B cell (primary cell): ENCODE results near the gene TRPV4. TPM values are rescaled to one million over a fixed set of nuclear protein-coding genes. Genes with fewer than 3 reads are reported as not detected.

Source experiments
- ATAC-seq: fragments of 200-7000 bp; cut with Tn5 transposase; one replicate; pipeline ENCODE4 v1.10.0; 2021; ENCODE audit warnings: low read depth, mild to moderate bottlenecking, moderate number of reproducible peaks, moderate library complexity
- CTCF ChIA-PET: fragments of 350-600 bp; sonication (Branson Sonifier 250); formaldehyde crosslinking; loops from one replicate; lab custom pipeline; 2021; ENCODE audit warnings: antibody characterized with exemption, inconsistent platforms; lab: Charles Lee
- POLR2A ChIA-PET: fragments of 350-600 bp; sonication (Branson Sonifier 250); formaldehyde crosslinking; loops from one replicate; lab custom pipeline; 2021; ENCODE audit warnings: antibody characterized with exemption; lab: Charles Lee
- DNase-seq: peaks from one replicate; pipeline ENCODE4 v3.0.0; 2013
- H2AFZ ChIP-seq: 2 replicates; pipeline ENCODE4 v1.6.1; 2012; ENCODE audit warnings: mild to moderate bottlenecking, low read depth, low read length; ENCODE audit not compliant: insufficient read depth, poor library complexity, severe bottlenecking
- H3K27ac ChIP-seq, 2 donors: 1 replicate in 1 of 2; 2 replicates in 1 of 2; pipeline ENCODE4 v1.5.1; 2012 to 2013; ENCODE audit warnings: low read length in 2 of 2, mild to moderate bottlenecking in 2 of 2, moderate library complexity in 1 of 2
- H3K27me3 ChIP-seq, 4 experiments: fragments of 200-600 bp in 1 of 4; sonication (generic) in 1 of 4; replicated peaks in 1 of 4; 1 replicate in 2 of 4; 2 replicates in 2 of 4; pipeline versions ENCODE4 v1.6.1 to v1.7.0; 2013 to 2016; ENCODE audit warnings: low read length in 3 of 4, mild to moderate bottlenecking in 2 of 4, mixed read lengths in 1 of 4, moderate library complexity in 1 of 4; ENCODE audit not compliant: insufficient read depth in 4 of 4, control insufficient read depth in 3 of 4; ENCODE audit errors: control extremely low read depth in 1 of 4
- H3K36me3 ChIP-seq, 2 experiments: replicated peaks in 1 of 2; 1 replicate in 1 of 2; 2 replicates in 1 of 2; pipeline versions ENCODE4 v1.6.1 to v1.7.1; 2013; ENCODE audit warnings: low read length in 1 of 2; ENCODE audit not compliant: insufficient read depth in 2 of 2, control insufficient read depth in 1 of 2; ENCODE audit errors: control extremely low read depth in 1 of 2, extremely low read depth in 1 of 2
- H3K4me1 ChIP-seq, 2 donors: fragments of 200-600 bp in 1 of 2; sonication (generic) in 1 of 2; 1 replicate in 1 of 2; 2 replicates in 1 of 2; pipeline versions ENCODE4 v1.5.1 to v1.6.1; 2013 to 2017; ENCODE audit warnings: low read length in 2 of 2; ENCODE audit not compliant: control insufficient read depth in 2 of 2, insufficient read depth in 2 of 2
- H3K4me2 ChIP-seq: replicated peaks from 2 replicates; pipeline ENCODE3; 2012; ENCODE audit warnings: mild to moderate bottlenecking, low read depth, low read length; ENCODE audit not compliant: poor library complexity, severe bottlenecking
- H3K4me3 ChIP-seq, 5 experiments: fragments of 200-600 bp in 1 of 5; sonication (generic) in 1 of 5; 1 replicate in 3 of 5; 2 replicates in 2 of 5; pipeline versions ENCODE4 v1.5.1 to v1.7.0; 2011 to 2016; ENCODE audit warnings: low read length in 4 of 5, mild to moderate bottlenecking in 4 of 5, low read depth in 2 of 5, control low read depth in 1 of 5, moderate library complexity in 1 of 5; ENCODE audit not compliant: insufficient read depth in 1 of 5; ENCODE audit errors: control extremely low read depth in 1 of 5, extremely low read depth in 1 of 5
- H3K79me2 ChIP-seq: fragments of 200-600 bp; sonication (generic); one replicate; pipeline ENCODE4 v1.6.0; 2016; ENCODE audit warnings: low read length; ENCODE audit not compliant: control insufficient read depth, insufficient read depth
- H3K9ac ChIP-seq: fragments of 200-600 bp; sonication (generic); 2 replicates; pipeline ENCODE4 v1.6.1; 2017; ENCODE audit warnings: mild to moderate bottlenecking, low read length, moderate library complexity
- H3K9me3 ChIP-seq, 3 donors: one replicate each; pipeline versions ENCODE4 v1.6.1 to v1.7.1; 2013; ENCODE audit warnings: low read length in 2 of 3; ENCODE audit not compliant: control insufficient read depth in 2 of 3, insufficient read depth in 1 of 3; ENCODE audit errors: control extremely low read depth in 1 of 3
- H4K20me1 ChIP-seq: 2 replicates; pipeline ENCODE4 v1.6.0; 2012; ENCODE audit warnings: mild to moderate bottlenecking, low read length; ENCODE audit not compliant: insufficient read depth, control insufficient read depth, poor library complexity, severe bottlenecking
- H3K27ac Mint-ChIP-seq: one replicate; pipeline ENCODE4 v1.8.0; 2021; ENCODE audit warnings: mixed read lengths
- H3K27me3 Mint-ChIP-seq: one replicate; pipeline ENCODE4 v1.8.0; 2021; ENCODE audit warnings: mixed read lengths
- H3K4me1 Mint-ChIP-seq: one replicate; pipeline ENCODE4 v1.8.0; 2021; ENCODE audit warnings: mixed read lengths
- H3K4me3 Mint-ChIP-seq: one replicate; pipeline ENCODE4 v1.8.0; 2021; ENCODE audit warnings: mixed read lengths
- H3K9me3 Mint-ChIP-seq: one replicate; pipeline ENCODE4 v1.8.0; 2022; ENCODE audit warnings: mixed read lengths; ENCODE audit not compliant: insufficient read depth
- CTCF ChIP-seq: fragments of 200-600 bp; IDR thresholded peaks from one replicate; pipeline ENCODE4 v1.8.0; 2022; ENCODE audit warnings: antibody characterized with exemption, mild to moderate bottlenecking
- EZH2 ChIP-seq: IDR thresholded peaks from 2 replicates; pipeline ENCODE4 v1.6.1; 2012; ENCODE audit warnings: borderline replicate concordance, low read depth, mild to moderate bottlenecking, moderate library complexity, low read length; ENCODE audit not compliant: insufficient read depth, poor library complexity, severe bottlenecking
- WGBS: methylation state at CpG from one replicate; pipeline ENCODE4 v1.1.5; 2013; ENCODE audit warnings: missing lambda C conversion rate; ENCODE audit not compliant: insufficient coverage; 5-methylcytosine and 5-hydroxymethylcytosine counted together
- intact Hi-C: fragments of 100-400 bp; cut with micrococcal nuclease; formaldehyde crosslinking; loops from one replicate; pipeline ENCODE4 v1.10.0; 2022
- polyA plus RNA-seq: library from polyadenylated mRNA; depleted of rRNA; stranded (reverse); fragments of >200 nt; gene quantifications from 2 replicates; pipeline ENCODE4 v1.2.3, GENCODE V29; 2012
- total RNA-seq, 2 donors: library from RNA; stranded (reverse); fragments of 120-200 nt in 1 of 2; gene quantifications; 1 replicate in 1 of 2; 2 replicates in 1 of 2; pipeline versions ENCODE4 v1.2.3 to v1.2.4, GENCODE V29; 2013 to 2022

Gene TRPV4
- total and polyA plus RNA-seq, 2 donors (not counting 1 experiment from before 2014, with no cell fraction given), result not detected

GRCh38 chr12:109778684-109779083, 54.5 kb downstream of the TRPV4 start:
- Histone ChIP-seq H3K4me2 (no peak overlapping the region), H3K27ac (no peak overlapping the region), H3K79me2 (no peaks in the 10 kb centered on the region), H3K27me3 (no peaks in the 10 kb centered on the region), H4K20me1 (no peaks in the 10 kb centered on the region), H3K36me3 (no peaks in the 10 kb centered on the region), H2AFZ (no peak overlapping the region), H3K9ac (no peak overlapping the region), H3K9me3 (peaks cover 0 to 19% (median 0%) of the 10 kb centered on the region in 3 donors), H3K4me1 (no peaks in the 10 kb centered on the region), H3K4me3 (no peak overlapping the region)
- ChIA-PET POLR2A (no interaction called here), CTCF (interaction anchor here (1.5 to 2.1 kb wide), 2 partner anchors 182 to 184 kb away, joined by 3 to 7 read pairs; no protein-coding TSS in a partner anchor)
- DNase-seq (no peak), ATAC-seq (no peak)
- intact Hi-C loops, result no loop called here
- Mint-ChIP-seq H3K4me1 (peaks cover 2% of the 10 kb centered on the region), H3K4me3 (no peak overlapping the region), H3K27me3 (peaks cover 3% of the 10 kb centered on the region), H3K27ac (no peak overlapping the region), H3K9me3 (no peaks in the 10 kb centered on the region)
- no CpG with 5 or more reads among the region's 1 CpG for WGBS
- TF ChIP-seq CTCF (no peak), EZH2 (no peak)

- H4K20me1 ChIP-seq, result no peaks in the 10 kb centered on the region
- no peaks in the 10 kb centered on the region for H3K27me3 ChIP-seq
- peaks cover 3% of the 10 kb centered on the region for H3K27me3 Mint-ChIP-seq
- no peak for TF ChIP-seq CTCF
- no peak for TF ChIP-seq EZH2
- no peak overlapping the region for H3K4me3 ChIP-seq
- no peak overlapping the region for H3K4me3 Mint-ChIP-seq
- H3K27ac Mint-ChIP-seq, result no peak overlapping the region
- 60% methylated on average over 4 of the region's 5 CpGs for WGBS
- ATAC-seq (no peak), DNase-seq (no peak)
- no peak overlapping the region for H3K9ac ChIP-seq
- H3K9me3 ChIP-seq, result peaks cover 0 to 19% (median 0%) of the 10 kb centered on the region in 3 donors
- no peaks in the 10 kb centered on the region for H3K9me3 Mint-ChIP-seq
- POLR2A ChIA-PET, result no interaction called here
- no peaks in the 10 kb centered on the region for H3K79me2 ChIP-seq
- H3K27ac ChIP-seq, result no peak overlapping the region
- peak overlapping the region; percentile 16 for H2AFZ ChIP-seq
- intact Hi-C loops, result no loop called here
- H3K4me2 ChIP-seq, result no peak overlapping the region
- no peaks in the 10 kb centered on the region for H3K4me1 ChIP-seq
- H3K4me1 Mint-ChIP-seq, result peaks cover 6% of the 10 kb centered on the region
- no peaks in the 10 kb centered on the region for H3K36me3 ChIP-seq
- CTCF ChIA-PET, result interaction anchor here (0.5 to 4.6 kb wide), 3 partner anchors 179 to 1855 kb away, joined by 3 to 58 read pairs (median 7); no protein-coding TSS in a partner anchor
These were observed 55.7 kb downstream of the TRPV4 start for GRCh38 chr12:109777544-109777943.
